ENCODE data around the gene RHOA.

The RHOA gene

GRCh38 chr3:49421890-49422378 is 10.2 kb upstream of the RHOA start:
- no peak for DNase-seq (ENCODE audit: low read depth)
- H3K4me3 ChIP-seq (ENCODE audit: low read depth, low read length) = no peak overlapping the region
- no peak for TF ChIP-seq CTCF (IDR thresholded peaks at IDR 0.05; ENCODE audit: control insufficient read depth, extremely low read depth, insufficient read depth)

- DNase-seq (ENCODE audit: low read depth) = no peak
- no peak overlapping the region for H3K4me3 ChIP-seq (ENCODE audit: low read depth, low read length)
- no peak for TF ChIP-seq CTCF (IDR thresholded peaks at IDR 0.05; ENCODE audit: control insufficient read depth, extremely low read depth, insufficient read depth)
Observed at GRCh38 chr3:49417516-49418120, 5.8 kb upstream of the RHOA start.

GRCh38 chr3:49416867-49417266 is 5.1 kb upstream of the RHOA start:
- no peak overlapping the region for H3K4me3 ChIP-seq (ENCODE audit: low read depth, low read length)
- no peak for DNase-seq (ENCODE audit: low read depth)
- TF ChIP-seq CTCF (IDR thresholded peaks at IDR 0.05; ENCODE audit: control insufficient read depth, extremely low read depth, insufficient read depth) = no peak

GRCh38 chr3:49415931-49416601 is 4.3 kb upstream of the RHOA start:
- TF ChIP-seq CTCF (IDR thresholded peaks at IDR 0.05; ENCODE audit: control insufficient read depth, extremely low read depth, insufficient read depth) = no peak
- H3K4me3 ChIP-seq (ENCODE audit: low read depth, low read length) = no peak overlapping the region
- no peak for DNase-seq (ENCODE audit: low read depth)

- H3K4me3 ChIP-seq (ENCODE audit: low read depth, low read length) = no peak overlapping the region
- DNase-seq (ENCODE audit: low read depth) = no peak
- no peak for TF ChIP-seq CTCF (IDR thresholded peaks at IDR 0.05; ENCODE audit: control insufficient read depth, extremely low read depth, insufficient read depth)
Observed at GRCh38 chr3:49414753-49415152, 3.0 kb upstream of the RHOA start.

- DNase-seq (ENCODE audit: low read depth) = no peak
- peak overlapping the region; percentile 94 for H3K4me3 ChIP-seq (ENCODE audit: low read depth, low read length)
- no peak for TF ChIP-seq CTCF (IDR thresholded peaks at IDR 0.05; ENCODE audit: control insufficient read depth, extremely low read depth, insufficient read depth)
Observed at GRCh38 chr3:49413338-49413734, 1.6 kb upstream of the RHOA start.

Measured in LNCaP clone FGC (cell line).